ENCODE results near the gene ARPC2. TPM values are rescaled to one million over a fixed set of nuclear protein-coding genes. Genes with fewer than 3 reads are reported as not detected.
A peak's percentile ranks its signal among the peaks of the same experiment; 100 is the strongest.

ARPC2 gene
- total and polyA plus RNA-seq, 3 experiments from 2014 or later: 575 to 970 (median 600) TPM

DNA sequence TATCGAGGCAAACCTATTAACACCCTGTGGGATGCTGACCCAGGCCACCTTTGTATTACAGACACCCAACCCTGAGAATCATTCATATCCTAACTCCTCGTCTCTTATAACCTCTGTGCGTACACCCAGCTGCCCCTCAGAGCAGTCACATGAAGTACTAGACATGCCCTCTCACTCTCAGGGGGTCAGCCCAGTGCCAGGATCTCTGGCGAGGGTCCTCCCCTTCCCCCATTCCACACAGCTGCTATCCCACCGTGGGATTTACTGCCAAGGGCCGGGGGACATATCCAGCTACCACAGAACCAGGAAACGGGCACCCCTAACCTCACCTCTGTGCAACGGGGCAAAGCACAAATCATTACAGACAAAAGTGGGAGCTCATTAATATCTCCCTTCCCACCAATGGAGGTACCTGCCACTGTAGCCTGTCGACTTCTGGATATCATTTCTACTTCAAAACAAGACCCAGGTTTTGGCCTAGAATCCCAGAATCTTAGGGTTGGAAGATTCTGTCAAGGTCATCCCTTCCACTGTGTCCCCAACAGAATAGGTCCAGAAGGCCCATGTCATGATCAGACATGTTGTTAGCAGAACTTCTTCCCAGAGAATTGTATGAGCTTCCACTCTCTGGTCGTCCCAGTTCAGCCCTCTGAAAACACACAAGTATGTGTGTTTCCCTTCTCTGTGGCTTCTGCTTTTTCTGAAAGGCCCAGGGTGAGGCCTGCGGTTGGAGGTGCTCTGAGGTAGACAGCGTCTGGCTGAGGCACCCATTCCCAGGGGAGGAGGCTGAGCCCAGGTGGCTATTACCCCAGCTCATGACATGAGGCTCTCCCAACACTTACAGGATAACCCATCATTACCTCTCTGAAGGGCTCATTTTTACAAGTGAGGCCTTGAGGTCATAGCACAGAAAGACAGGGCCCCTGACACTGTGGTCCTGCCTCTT, 73.6 kb downstream of the ARPC2 start:
- POLR2A ChIA-PET: interaction anchor here (1.0 to 2.2 kb wide), 3 partner anchors 16 to 20 kb away, joined by 3 to 10 read pairs (median 5); partner anchors contain the start of genes AAMP and PNKD
- DNase-seq: peak; percentile 50 to 74 (median 57)
- Histone ChIP-seq H3K4me3 (ENCODE audit: low read length) (peak overlapping the region; percentile 83), H3K27me3 (ENCODE audit: insufficient read depth, low read length, poor library complexity, severe bottlenecking) (no peaks in the 10 kb centered on the region), H3K4me1 (ENCODE audit: insufficient read depth, low read length) (peaks cover 74% of the 10 kb centered on the region), H3K9me3 (ENCODE audit: low read length) (no peaks in the 10 kb centered on the region), H3K36me3 (ENCODE audit: insufficient read depth, low read length) (no peaks in the 10 kb centered on the region), H3K27ac (ENCODE audit: low read depth, low read length) (peak overlapping the region; percentile 84)
- H3K4me1 Mint-ChIP-seq: peaks cover 63 to 84% (median 75%) of the 10 kb centered on the region in 3 donors
- H3K27ac Mint-ChIP-seq: peak overlapping the region; percentile 89 to 99 (median 98)
- H3K9me3 Mint-ChIP-seq: no peaks in the 10 kb centered on the region
- H3K4me3 Mint-ChIP-seq: peak overlapping the region; percentile 88 to 94 (median 92)
- H3K27me3 Mint-ChIP-seq: no peaks in the 10 kb centered on the region
- peaks cover 0 to 21% (median 0%) of the 10 kb centered on the region in 3 donors for H3K36me3 Mint-ChIP-seq
- CTCF ChIA-PET: interaction anchor here (0.9 to 8.3 kb wide), 13 partner anchors 8 to 243 kb away, joined by 3 to 144 read pairs (median 8); partner anchors contain the start of genes AAMP, ARPC2, CATIP and CTDSP1

DNA sequence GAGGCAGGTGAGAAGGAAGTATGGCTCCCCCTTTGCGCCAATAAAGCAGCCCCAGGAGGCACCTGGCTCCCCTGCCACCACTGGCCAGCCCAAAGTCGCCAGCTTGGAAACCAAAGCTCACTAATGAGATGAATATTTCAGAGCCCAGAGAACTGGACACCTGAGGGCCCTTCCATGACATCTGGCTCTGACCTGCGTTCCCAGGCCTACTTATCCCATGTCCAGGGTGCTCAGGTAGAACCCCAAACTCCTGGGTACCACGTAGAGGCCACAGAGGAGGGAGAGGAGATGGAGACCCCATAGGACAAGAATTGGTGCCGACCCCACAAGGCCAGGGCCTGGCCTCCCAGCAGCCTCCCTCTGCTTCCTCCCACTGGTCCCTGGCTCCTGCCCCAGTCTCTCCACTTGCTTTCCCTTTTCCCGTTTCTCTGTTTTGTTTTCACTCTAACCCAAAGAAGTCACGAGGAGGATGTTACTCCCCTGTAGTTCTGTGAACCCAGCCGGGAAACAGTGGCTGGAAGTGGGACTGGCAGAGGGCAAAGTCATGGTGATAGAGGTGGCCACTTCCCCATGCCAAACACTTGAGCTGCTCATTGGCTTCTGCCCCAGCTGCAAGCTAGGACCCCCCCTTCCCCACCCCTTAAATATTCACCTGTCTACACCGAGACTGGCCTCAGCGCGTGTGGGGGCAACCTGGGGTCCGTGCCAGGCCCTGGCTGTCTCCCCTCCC, 74.5 kb downstream of the ARPC2 start:
- DNase-seq: no peak
- CTCF ChIA-PET: interaction anchor here (0.9 to 8.3 kb wide), 14 partner anchors 9 to 242 kb away, joined by 3 to 144 read pairs (median 7); partner anchors contain the start of genes AAMP, ARPC2, CATIP and CTDSP1
- peaks cover 54 to 75% (median 66%) of the 10 kb centered on the region in 3 donors for H3K4me1 Mint-ChIP-seq
- H3K27me3 Mint-ChIP-seq: no peaks in the 10 kb centered on the region
- H3K36me3 ChIP-seq (ENCODE audit: insufficient read depth, low read length): no peaks in the 10 kb centered on the region
- H3K4me1 ChIP-seq (ENCODE audit: insufficient read depth, low read length): peaks cover 65% of the 10 kb centered on the region
- H3K9me3 Mint-ChIP-seq: no peaks in the 10 kb centered on the region
- H3K4me3 ChIP-seq (ENCODE audit: low read length): peak overlapping the region; percentile 83
- peak overlapping the region; percentile 88 to 94 (median 92) for H3K4me3 Mint-ChIP-seq
- H3K36me3 Mint-ChIP-seq: peaks cover 0 to 19% (median 0%) of the 10 kb centered on the region in 3 donors
- H3K27ac Mint-ChIP-seq: peak overlapping the region; percentile 88 to 99 (median 98)
- no peaks in the 10 kb centered on the region for H3K27me3 ChIP-seq (ENCODE audit: insufficient read depth, low read length, poor library complexity, severe bottlenecking)
- H3K27ac ChIP-seq (ENCODE audit: low read depth, low read length): peak overlapping the region; percentile 84
- POLR2A ChIA-PET: interaction anchor here (0.7 to 2.2 kb wide), 5 partner anchors 17 to 76 kb away, joined by 3 to 10 read pairs (median 3); partner anchors contain the start of genes AAMP and PNKD
- no peaks in the 10 kb centered on the region for H3K9me3 ChIP-seq (ENCODE audit: low read length)

- H3K9me3 Mint-ChIP-seq: no peaks in the 10 kb centered on the region
- peaks cover 0 to 17% (median 0%) of the 10 kb centered on the region in 3 donors for H3K36me3 Mint-ChIP-seq
- Histone ChIP-seq H3K27ac (ENCODE audit: low read depth, low read length) (peak within 1 kb of the TSS; percentile 84), H3K9me3 (ENCODE audit: low read length) (no peaks in the 10 kb centered on the region), H3K4me3 (ENCODE audit: low read length) (peak within 1 kb of the TSS; percentile 83), H3K27me3 (ENCODE audit: insufficient read depth, low read length, poor library complexity, severe bottlenecking) (no peaks in the 10 kb centered on the region), H3K4me1 (ENCODE audit: insufficient read depth, low read length) (peaks cover 58% of the 10 kb centered on the region), H3K36me3 (ENCODE audit: insufficient read depth, low read length) (no peaks in the 10 kb centered on the region)
- H3K4me1 Mint-ChIP-seq: peaks cover 46 to 66% (median 58%) of the 10 kb centered on the region in 3 donors
- H3K27ac Mint-ChIP-seq: peak within 1 kb of the TSS; percentile 88 to 99 (median 98)
- peak; percentile 76 to 84 (median 79) for DNase-seq
- H3K27me3 Mint-ChIP-seq: no peaks in the 10 kb centered on the region
- H3K4me3 Mint-ChIP-seq: peak within 1 kb of the TSS; percentile 88 to 94 (median 92)
- ChIA-PET POLR2A (interaction anchor here (0.6 to 2.2 kb wide), 4 partner anchors 12 to 75 kb away, joined by 3 to 10 read pairs (median 3); partner anchors contain the start of genes AAMP and PNKD), CTCF (interaction anchor here (0.6 to 8.3 kb wide), 18 partner anchors 8 to 174 kb away, joined by 3 to 144 read pairs (median 6); partner anchors contain the start of genes AAMP, CATIP, CTDSP1 and PNKD)
Measured at GRCh38 chr2:218292048-218293014, 75.3 kb downstream of the ARPC2 start, which contains the start of gene TMBIM1. TMBIM1 (minus strand) TSS chr2:218292503; CDS start chr2:218282141, 10,362 bp downstream.

DNA sequence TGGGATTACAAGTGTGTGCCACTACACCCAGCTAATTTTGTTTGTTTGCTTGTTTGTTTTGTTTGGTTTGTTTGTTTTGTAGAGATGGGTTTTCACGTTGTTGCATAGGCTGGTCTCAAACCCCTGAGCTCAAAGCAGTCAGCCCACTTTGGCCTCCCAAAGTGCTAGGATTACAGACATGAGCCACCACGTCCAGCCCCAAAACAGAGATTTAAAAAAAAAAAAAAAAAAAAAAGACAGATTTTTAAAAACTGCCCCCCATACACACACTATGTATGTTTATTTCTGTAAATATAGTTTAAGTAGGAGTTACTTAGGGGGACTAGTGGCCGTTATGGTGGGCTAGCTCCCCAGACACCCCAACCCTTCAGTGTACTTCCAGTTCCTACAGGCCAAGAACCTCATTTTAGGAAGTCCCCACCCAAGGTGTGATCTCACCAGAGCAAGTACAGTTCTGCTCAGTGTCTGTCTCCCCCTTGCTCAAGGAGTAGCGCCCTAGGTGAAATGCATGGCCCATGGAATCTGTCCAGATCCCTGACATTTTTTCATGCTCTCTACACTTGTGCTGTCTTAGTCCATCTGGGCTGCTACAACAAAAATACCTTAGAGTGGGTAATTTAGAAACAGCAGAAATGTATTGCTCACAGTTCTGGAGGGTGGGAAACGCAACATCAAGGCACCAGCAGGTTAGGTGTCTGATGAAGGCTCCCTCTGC, 76.9 kb downstream of the ARPC2 start:
- Histone ChIP-seq H3K27ac (ENCODE audit: low read depth, low read length) (no peak overlapping the region), H3K4me1 (ENCODE audit: insufficient read depth, low read length) (peaks cover 44% of the 10 kb centered on the region), H3K9me3 (ENCODE audit: low read length) (no peaks in the 10 kb centered on the region), H3K4me3 (ENCODE audit: low read length) (no peak overlapping the region), H3K36me3 (ENCODE audit: insufficient read depth, low read length) (no peaks in the 10 kb centered on the region), H3K27me3 (ENCODE audit: insufficient read depth, low read length, poor library complexity, severe bottlenecking) (no peaks in the 10 kb centered on the region)
- H3K36me3 Mint-ChIP-seq: peaks cover 0 to 16% (median 0%) of the 10 kb centered on the region in 3 donors
- POLR2A ChIA-PET: interaction anchor here (0.6 to 0.7 kb wide), 2 partner anchors 62 to 279 kb away, joined by 4 to 8 read pairs; no protein-coding TSS in a partner anchor
- no peaks in the 10 kb centered on the region for H3K27me3 Mint-ChIP-seq
- DNase-seq: no peak
- H3K9me3 Mint-ChIP-seq: no peaks in the 10 kb centered on the region
- H3K4me3 Mint-ChIP-seq: peak overlapping the region in 3 of 7 donors; percentile 28 to 90 (median 41)
- peak overlapping the region in 7 of 8 donors; percentile 19 to 99 (median 88) for H3K27ac Mint-ChIP-seq
- CTCF ChIA-PET: interaction anchor here (0.7 to 8.3 kb wide), 8 partner anchors 7 to 107 kb away, joined by 3 to 144 read pairs (median 13); partner anchors contain the start of genes AAMP, CATIP, CTDSP1 and PNKD
- peaks cover 34 to 53% (median 45%) of the 10 kb centered on the region in 3 donors for H3K4me1 Mint-ChIP-seq

DNA sequence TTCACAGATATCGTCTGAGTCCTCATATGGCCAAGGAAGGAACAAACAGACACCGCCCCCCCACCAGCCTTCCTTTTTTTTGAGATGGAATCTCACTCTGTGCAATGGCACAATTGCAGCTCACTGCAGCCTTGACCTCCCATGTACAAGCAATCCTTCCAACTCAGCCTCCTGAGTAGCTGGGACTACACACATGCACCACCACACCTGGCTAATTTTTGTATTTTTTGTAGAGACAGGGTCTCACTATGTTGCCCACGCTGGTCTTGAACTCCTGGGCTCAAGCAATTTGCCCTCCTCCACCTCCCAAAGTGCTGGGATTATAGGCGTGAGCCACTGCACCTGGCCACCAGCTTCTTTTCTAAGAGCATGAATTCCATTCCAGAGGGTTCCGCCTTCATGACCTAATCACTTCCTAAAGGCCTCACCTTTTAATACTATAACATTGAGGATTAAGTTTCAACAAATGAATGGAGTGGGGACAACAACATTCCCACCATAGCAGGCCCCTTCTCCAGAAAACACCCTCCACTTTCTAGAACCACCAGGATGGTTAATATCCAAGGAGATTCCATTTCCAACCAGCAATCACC, 77.5 kb downstream of the ARPC2 start:
- Histone ChIP-seq H3K4me3 (ENCODE audit: low read length) (no peak overlapping the region), H3K36me3 (ENCODE audit: insufficient read depth, low read length) (no peaks in the 10 kb centered on the region), H3K4me1 (ENCODE audit: insufficient read depth, low read length) (peaks cover 38% of the 10 kb centered on the region), H3K9me3 (ENCODE audit: low read length) (no peaks in the 10 kb centered on the region), H3K27me3 (ENCODE audit: insufficient read depth, low read length, poor library complexity, severe bottlenecking) (no peaks in the 10 kb centered on the region), H3K27ac (ENCODE audit: low read depth, low read length) (no peak overlapping the region)
- Mint-ChIP-seq H3K36me3 (peaks cover 0 to 16% (median 0%) of the 10 kb centered on the region in 3 donors), H3K27ac (peak overlapping the region in 3 of 8 donors; percentile 41 to 99 (median 63)), H3K9me3 (no peaks in the 10 kb centered on the region), H3K4me1 (peaks cover 29 to 48% (median 39%) of the 10 kb centered on the region in 3 donors), H3K4me3 (peak overlapping the region in 2 of 7 donors; percentile 16 to 90), H3K27me3 (no peaks in the 10 kb centered on the region)
- DNase-seq: no peak
- ChIA-PET CTCF (interaction anchor here (1.8 to 8.3 kb wide), 4 partner anchors 8 to 101 kb away, joined by 6 to 144 read pairs (median 44); partner anchors contain the start of genes AAMP, CATIP and PNKD), POLR2A (no interaction called here)

GRCh38 chr2:218295029-218295428, 78.0 kb downstream of the ARPC2 start:
- no peaks in the 10 kb centered on the region for H3K9me3 ChIP-seq (ENCODE audit: low read length)
- H3K27me3 ChIP-seq (ENCODE audit: insufficient read depth, low read length, poor library complexity, severe bottlenecking): no peaks in the 10 kb centered on the region
- H3K4me1 ChIP-seq (ENCODE audit: insufficient read depth, low read length): peaks cover 33% of the 10 kb centered on the region
- ChIA-PET CTCF (interaction anchor here (1.0 to 8.3 kb wide), 6 partner anchors 8 to 101 kb away, joined by 3 to 144 read pairs (median 6); partner anchors contain the start of genes AAMP, CATIP and PNKD), POLR2A (interaction anchor here (0.6 kb wide), 1 partner anchor 12 kb away, joined by 6 read pairs; no protein-coding TSS in a partner anchor)
- Mint-ChIP-seq H3K4me1 (peaks cover 24 to 43% (median 34%) of the 10 kb centered on the region in 3 donors), H3K9me3 (no peaks in the 10 kb centered on the region), H3K36me3 (peaks cover 0 to 12% (median 0%) of the 10 kb centered on the region in 3 donors), H3K4me3 (peak overlapping the region in 1 of 7 donors; percentile 90), H3K27ac (peak overlapping the region in 3 of 8 donors; percentile 25 to 79 (median 33)), H3K27me3 (no peaks in the 10 kb centered on the region)
- no peak for DNase-seq
- H3K27ac ChIP-seq (ENCODE audit: low read depth, low read length): no peak overlapping the region
- no peaks in the 10 kb centered on the region for H3K36me3 ChIP-seq (ENCODE audit: insufficient read depth, low read length)
- no peak overlapping the region for H3K4me3 ChIP-seq (ENCODE audit: low read length)

Data from CD8-positive, alpha-beta memory T cell (primary cell).